HEK293 (cell line): Measurements from ENCODE around the gene DNAH12.

Experiments used
- CTCF ChIA-PET: fragments of 350-600 bp; formaldehyde crosslinking; extraction: SDS; loops from one replicate; lab custom pipeline; 2021; ENCODE audit warnings: antibody characterized with exemption; lab: Yijun Ruan, JAX
- POLR2A ChIA-PET: fragments of 300-600 bp; formaldehyde crosslinking; extraction: SDS; loops from one replicate; lab custom pipeline; 2020; ENCODE audit warnings: antibody characterized with exemption, inconsistent platforms; lab: Yijun Ruan, JAX
- H3K27ac ChIP-seq: fragments of 200-500 bp; sonication (Bioruptor generic); 2 replicates; pipeline ENCODE4 v1.5.1; 2014; ENCODE audit warnings: low read depth, low read length, control low read depth, inconsistent platforms; ENCODE audit errors: extremely low read depth
- H3K36me3 ChIP-seq, 2 experiments: fragments of 200-500 bp in 1 of 2; sonication (Bioruptor generic) in 1 of 2; 1 replicate in 1 of 2; 2 replicates in 1 of 2; pipeline ENCODE4 v1.5.1; 2014 to 2017; ENCODE audit warnings: inconsistent platforms in 2 of 2, low read length in 2 of 2; ENCODE audit not compliant: control insufficient read depth in 2 of 2, insufficient read depth in 1 of 2
- H3K4me1 ChIP-seq: fragments of 200-500 bp; sonication (Bioruptor generic); 2 replicates; pipeline ENCODE4 v1.5.1; 2014; ENCODE audit warnings: mild to moderate bottlenecking, low read length, inconsistent platforms; ENCODE audit not compliant: control insufficient read depth, insufficient read depth
- H3K4me3 ChIP-seq: 2 replicates; pipeline ENCODE4 v1.5.1; 2011; ENCODE audit warnings: low read depth, mild to moderate bottlenecking, control low read depth, low read length, moderate library complexity
- H3K9me3 ChIP-seq: fragments of 200-500 bp; sonication (Bioruptor generic); 2 replicates; pipeline ENCODE4 v1.5.1; 2014; ENCODE audit warnings: low read depth, low read length, inconsistent platforms; ENCODE audit not compliant: control insufficient read depth, insufficient read depth
- GLI4 ChIP-seq: fragments of 450-650 bp; formaldehyde crosslinking; IDR thresholded peaks from 2 replicates; pipeline ENCODE4 v1.5.1; 2016; ENCODE audit warnings: missing biosample characterization, missing genetic modification characterization
- PRDM6 ChIP-seq: fragments of 450-650 bp; formaldehyde crosslinking; IDR thresholded peaks from 2 replicates; pipeline ENCODE4 v1.5.1; 2017; ENCODE audit warnings: missing biosample characterization, missing genetic modification characterization
- REST ChIP-seq: fragments of 450-650 bp; formaldehyde crosslinking; IDR thresholded peaks from 2 replicates; pipeline ENCODE4 v1.5.1; 2016; ENCODE audit warnings: missing biosample characterization, missing genetic modification characterization
- SALL2 ChIP-seq: fragments of 450-650 bp; formaldehyde crosslinking; IDR thresholded peaks from 2 replicates; pipeline ENCODE4 v1.5.0; 2017; ENCODE audit warnings: missing biosample characterization, mild to moderate bottlenecking, missing genetic modification characterization, borderline replicate concordance
- ZBTB17 ChIP-seq: fragments of 450-650 bp; formaldehyde crosslinking; IDR thresholded peaks from 2 replicates; pipeline ENCODE4 v1.5.1; 2016; ENCODE audit warnings: missing biosample characterization, missing genetic modification characterization
- ZFP37 ChIP-seq: fragments of 450-650 bp; formaldehyde crosslinking; IDR thresholded peaks from 2 replicates; pipeline ENCODE4 v1.5.1; 2016; ENCODE audit warnings: missing biosample characterization, missing genetic modification characterization
- ZNF157 ChIP-seq: fragments of 450-650 bp; formaldehyde crosslinking; IDR thresholded peaks from 2 replicates; pipeline ENCODE4 v1.5.1; 2016; ENCODE audit warnings: missing biosample characterization, missing genetic modification characterization
- ZNF248 ChIP-seq: fragments of 450-650 bp; formaldehyde crosslinking; IDR thresholded peaks from 2 replicates; pipeline ENCODE4 v1.5.1; 2017; ENCODE audit warnings: missing biosample characterization, missing genetic modification characterization
- ZNF26 ChIP-seq: fragments of 450-650 bp; formaldehyde crosslinking; IDR thresholded peaks from 2 replicates; pipeline ENCODE4 v1.5.1; 2016; ENCODE audit warnings: missing biosample characterization, missing genetic modification characterization
- ZNF280C ChIP-seq: fragments of 450-650 bp; formaldehyde crosslinking; IDR thresholded peaks from 2 replicates; pipeline ENCODE4 v1.5.1; 2016; ENCODE audit warnings: missing biosample characterization, missing genetic modification characterization
- ZNF280D ChIP-seq: fragments of 450-650 bp; formaldehyde crosslinking; IDR thresholded peaks from 2 replicates; pipeline ENCODE4 v1.5.1; 2016; ENCODE audit warnings: missing biosample characterization, missing genetic modification characterization
- ZNF350 ChIP-seq: fragments of 450-650 bp; formaldehyde crosslinking; IDR thresholded peaks from 2 replicates; pipeline ENCODE4 v1.5.0; 2017; ENCODE audit warnings: missing biosample characterization, mild to moderate bottlenecking, missing genetic modification characterization
- ZNF416 ChIP-seq: fragments of 450-650 bp; formaldehyde crosslinking; IDR thresholded peaks from 2 replicates; pipeline ENCODE4 v1.5.1; 2016; ENCODE audit warnings: missing biosample characterization, missing genetic modification characterization
- ZNF513 ChIP-seq: fragments of 450-650 bp; IDR thresholded peaks from 2 replicates; pipeline ENCODE4 v1.5.1; 2018; ENCODE audit warnings: missing biosample characterization, missing genetic modification characterization
- ZNF514 ChIP-seq: fragments of 450-650 bp; formaldehyde crosslinking; IDR thresholded peaks from 2 replicates; pipeline ENCODE4 v1.5.1; 2016; ENCODE audit warnings: missing biosample characterization, missing genetic modification characterization
- ZNF521 ChIP-seq: fragments of 450-650 bp; formaldehyde crosslinking; IDR thresholded peaks from 2 replicates; pipeline ENCODE4 v1.5.1; 2017; ENCODE audit warnings: missing biosample characterization, mild to moderate bottlenecking, missing genetic modification characterization
- ZNF529 ChIP-seq: fragments of 450-650 bp; formaldehyde crosslinking; IDR thresholded peaks from 2 replicates; pipeline ENCODE4 v1.5.1; 2017; ENCODE audit warnings: missing genetic modification characterization, missing biosample characterization; ENCODE audit not compliant: insufficient replicate concordance
- ZNF580 ChIP-seq: fragments of 450-650 bp; formaldehyde crosslinking; IDR thresholded peaks from 2 replicates; pipeline ENCODE4 v1.5.1; 2016; ENCODE audit warnings: missing biosample characterization, missing genetic modification characterization
- ZNF639 ChIP-seq: fragments of 450-650 bp; formaldehyde crosslinking; IDR thresholded peaks from 2 replicates; pipeline ENCODE4 v1.5.1; 2016; ENCODE audit warnings: missing biosample characterization, missing genetic modification characterization
- ZNF658 ChIP-seq: fragments of 450-650 bp; formaldehyde crosslinking; IDR thresholded peaks from 2 replicates; pipeline ENCODE4; 2016; ENCODE audit warnings: missing biosample characterization, missing genetic modification characterization
- ZNF792 ChIP-seq: fragments of 450-650 bp; formaldehyde crosslinking; IDR thresholded peaks from 2 replicates; pipeline ENCODE4 v1.5.1; 2016; ENCODE audit warnings: missing biosample characterization, missing genetic modification characterization

The DNAH12 gene

GRCh38 chr3:57383838-57384237 lies 160.3 kb downstream of the DNAH12 start (continued):
- TF ChIP-seq REST (no peak), PRDM6 (no peak), ZNF529 (tag by site-specific recombination) (no peak), ZNF521 (tag by site-specific recombination) (no peak)

- Histone ChIP-seq H3K27ac (no peak overlapping the region), H3K36me3 (no peaks in the 10 kb centered on the region), H3K4me1 (no peaks in the 10 kb centered on the region), H3K4me3 (no peak overlapping the region), H3K9me3 (no peaks in the 10 kb centered on the region)
- TF ChIP-seq ZNF639 (tag by site-specific recombination) (no peak), ZNF248 (tag by site-specific recombination) (no peak), ZNF658 (no peak), SALL2 (tag by site-specific recombination) (no peak), ZNF416 (tag by site-specific recombination) (no peak), ZNF350 (tag by site-specific recombination) (no peak), ZNF514 (tag by site-specific recombination) (no peak), ZNF513 (tag by site-specific recombination) (no peak), ZNF792 (tag by site-specific recombination) (no peak), ZNF157 (no peak), ZBTB17 (tag by site-specific recombination) (no peak), ZNF280D (tag by site-specific recombination) (no peak), ZNF26 (tag by site-specific recombination) (no peak), ZNF280C (tag by site-specific recombination) (no peak), ZFP37 (tag by site-specific recombination) (no peak), ZNF580 (no peak), GLI4 (tag by site-specific recombination) (no peak)
- POLR2A ChIA-PET, result no interaction called here
- CTCF ChIA-PET, result interaction anchor here (0.6 kb wide), 1 partner anchor 141 kb away, joined by 3 read pairs; no protein-coding TSS in a partner anchor
Observed at GRCh38 chr3:57383406-57383805, 160.7 kb downstream of the DNAH12 start.
